CD4-positive, alpha-beta T cell treated with Interleukin-1 beta for 1 hour (primary cell): ENCODE data around the gene COL4A1.

Source experiments
- DNase-seq, 2 donors: peaks; one replicate each; pipeline ENCODE4 v3.0.0-alpha.2; 2020 to 2022

The COL4A1 gene

GRCh38 chr13:110308656-110309359 lies 1.9 kb upstream of the COL4A1 start:
- no peak for DNase-seq

GRCh38 chr13:110307767-110308655 lies 1.1 kb upstream of the COL4A1 start:
- DNase-seq: no peak

GRCh38 chr13:110306340-110306959 lies 507 bp downstream of the COL4A1 start:
- DNase-seq: no peak

- no peak for DNase-seq
Measured at GRCh38 chr13:110305949-110306339, 1.0 kb downstream of the COL4A1 start.

GRCh38 chr13:110305544-110305943 lies 1.4 kb downstream of the COL4A1 start:
- no peak for DNase-seq

- DNase-seq: no peak
Measured at GRCh38 chr13:110305001-110305400, 2.0 kb downstream of the COL4A1 start.

GRCh38 chr13:110304256-110304655 lies 2.7 kb downstream of the COL4A1 start:
- DNase-seq: no peak

GRCh38 chr13:110303644-110304043 lies 3.3 kb downstream of the COL4A1 start:
- no peak for DNase-seq

- no peak for DNase-seq
Measured at GRCh38 chr13:110302997-110303396, 4.0 kb downstream of the COL4A1 start.

- DNase-seq: no peak
Measured at GRCh38 chr13:110301606-110302553, 5.1 kb downstream of the COL4A1 start.

GRCh38 chr13:110301083-110301482 lies 5.9 kb downstream of the COL4A1 start:
- DNase-seq: no peak

- no peak for DNase-seq
Measured at GRCh38 chr13:110300090-110300815, 6.7 kb downstream of the COL4A1 start.

GRCh38 chr13:110299283-110299840 lies 7.6 kb downstream of the COL4A1 start:
- no peak for DNase-seq

GRCh38 chr13:110298505-110299282 lies 8.3 kb downstream of the COL4A1 start:
- no peak for DNase-seq

- DNase-seq: no peak
Measured at GRCh38 chr13:110297766-110298504, 9.0 kb downstream of the COL4A1 start.

- no peak for DNase-seq
Measured at GRCh38 chr13:110297011-110297410, 9.9 kb downstream of the COL4A1 start.

GRCh38 chr13:110294622-110295021 lies 12.3 kb downstream of the COL4A1 start:
- no peak for DNase-seq

GRCh38 chr13:110294146-110294545 lies 12.8 kb downstream of the COL4A1 start:
- no peak for DNase-seq

GRCh38 chr13:110293649-110294048 lies 13.3 kb downstream of the COL4A1 start:
- no peak for DNase-seq

- no peak for DNase-seq
Measured at GRCh38 chr13:110293037-110293436, 13.9 kb downstream of the COL4A1 start.
